Measurements from ENCODE around the gene C19orf85.

- TF ChIP-seq EP300 (IDR thresholded peaks at IDR 0.05; ENCODE audit: borderline replicate concordance in 1 of 2, low read depth in 1 of 2, low read length in 1 of 2) (no peak), YY1 (IDR thresholded peaks at IDR 0.05; ENCODE audit: low read depth) (no peak), TAF1 (IDR thresholded peaks at IDR 0.05; ENCODE audit: borderline replicate concordance, low read depth, low read length) (no peak)
- TF ChIP-seq, protein P1, sequence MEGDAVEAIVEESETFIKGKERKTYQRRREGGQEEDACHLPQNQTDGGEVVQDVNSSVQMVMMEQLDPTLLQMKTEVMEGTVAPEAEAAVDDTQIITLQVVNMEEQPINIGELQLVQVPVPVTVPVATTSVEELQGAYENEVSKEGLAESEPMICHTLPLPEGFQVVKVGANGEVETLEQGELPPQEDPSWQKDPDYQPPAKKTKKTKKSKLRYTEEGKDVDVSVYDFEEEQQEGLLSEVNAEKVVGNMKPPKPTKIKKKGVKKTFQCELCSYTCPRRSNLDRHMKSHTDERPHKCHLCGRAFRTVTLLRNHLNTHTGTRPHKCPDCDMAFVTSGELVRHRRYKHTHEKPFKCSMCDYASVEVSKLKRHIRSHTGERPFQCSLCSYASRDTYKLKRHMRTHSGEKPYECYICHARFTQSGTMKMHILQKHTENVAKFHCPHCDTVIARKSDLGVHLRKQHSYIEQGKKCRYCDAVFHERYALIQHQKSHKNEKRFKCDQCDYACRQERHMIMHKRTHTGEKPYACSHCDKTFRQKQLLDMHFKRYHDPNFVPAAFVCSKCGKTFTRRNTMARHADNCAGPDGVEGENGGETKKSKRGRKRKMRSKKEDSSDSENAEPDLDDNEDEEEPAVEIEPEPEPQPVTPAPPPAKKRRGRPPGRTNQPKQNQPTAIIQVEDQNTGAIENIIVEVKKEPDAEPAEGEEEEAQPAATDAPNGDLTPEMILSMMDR (IDR thresholded peaks at IDR 0.05) = no peak
These were observed 8.9 kb upstream of the C19orf85 start for GRCh38 chr19:55473225-55474012.

Measured in SK-N-SH (cell line).